Epithelial cell of prostate (primary cell): ENCODE data around the gene AGAP9.
A peak's percentile ranks its signal among the peaks of the same experiment; 100 is the strongest.
"Not testable (repeated sequence)": the region's sequence is repeated elsewhere in the genome, so short reads cannot be mapped to it uniquely, and the experiment has no call there.

Experiments used
- DNase-seq: peaks from one replicate; pipeline ENCODE4 v3.0.0-alpha.2; 2011; ENCODE audit warnings: low read depth, low spot score
- H3K27ac ChIP-seq: fragments of 450-650 bp; 2 replicates; pipeline ENCODE4 v1.5.1; 2017; ENCODE audit warnings: mild to moderate bottlenecking

Gene AGAP9

GRCh38 chr10:47523475-47523874 is at the start of gene AGAP9:
Gene AGAP9 (minus strand): TSS chr10:47523638. CDS start chr10:47523526, 112 bp downstream.
- H3K27ac ChIP-seq, DNase-seq: not testable (repeated sequence)

- not testable (repeated sequence) for DNase-seq
Observed at GRCh38 chr10:47571138-47571912, 47.9 kb upstream of the AGAP9 start.

GRCh38 chr10:47566757-47567156 is 43.3 kb upstream of the AGAP9 start:
- not testable (repeated sequence) for DNase-seq, H3K27ac ChIP-seq

More at GRCh38 chr10:47571138-47571912, 47.9 kb upstream of the AGAP9 start:
- not testable (repeated sequence) for H3K27ac ChIP-seq

GRCh38 chr10:47566108-47566699 is 42.8 kb upstream of the AGAP9 start:
- H3K27ac ChIP-seq, DNase-seq: not testable (repeated sequence)

GRCh38 chr10:47565517-47565920 is 42.1 kb upstream of the AGAP9 start:
- DNase-seq, H3K27ac ChIP-seq: not testable (repeated sequence)

- not testable (repeated sequence) for DNase-seq, H3K27ac ChIP-seq
Observed at GRCh38 chr10:47564953-47565352, 41.5 kb upstream of the AGAP9 start.

GRCh38 chr10:47564318-47564717 is 40.9 kb upstream of the AGAP9 start:
- DNase-seq, H3K27ac ChIP-seq: not testable (repeated sequence)

GRCh38 chr10:47560452-47560851 is 37.0 kb upstream of the AGAP9 start:
- not testable (repeated sequence) for DNase-seq, H3K27ac ChIP-seq

GRCh38 chr10:47559718-47560308 is 36.4 kb upstream of the AGAP9 start:
- peak overlapping the region; percentile 86 for H3K27ac ChIP-seq
- DNase-seq: not testable (repeated sequence)

GRCh38 chr10:47558109-47558508 is 34.7 kb upstream of the AGAP9 start:
- DNase-seq: not testable (repeated sequence)

GRCh38 chr10:47557616-47558015 is 34.2 kb upstream of the AGAP9 start:
- peak overlapping the region; percentile 86 for H3K27ac ChIP-seq
- not testable (repeated sequence) for DNase-seq

More at GRCh38 chr10:47558109-47558508, 34.7 kb upstream of the AGAP9 start:
- H3K27ac ChIP-seq: peak overlapping the region; percentile 86

- DNase-seq, H3K27ac ChIP-seq: not testable (repeated sequence)
Observed at GRCh38 chr10:47555334-47555733, 31.9 kb upstream of the AGAP9 start.

GRCh38 chr10:47554552-47554951 is 31.1 kb upstream of the AGAP9 start:
- not testable (repeated sequence) for H3K27ac ChIP-seq, DNase-seq

GRCh38 chr10:47553860-47554247 is 30.4 kb upstream of the AGAP9 start:
- peak overlapping the region; percentile 93 for H3K27ac ChIP-seq
- DNase-seq: not testable (repeated sequence)

- H3K27ac ChIP-seq: peak overlapping the region; percentile 93
- not testable (repeated sequence) for DNase-seq
Observed at GRCh38 chr10:47553214-47553859, 29.9 kb upstream of the AGAP9 start.

GRCh38 chr10:47552719-47553118 is 29.3 kb upstream of the AGAP9 start:
- peak overlapping the region; percentile 93 for H3K27ac ChIP-seq
- DNase-seq: not testable (repeated sequence)

GRCh38 chr10:47547286-47547685 is 23.8 kb upstream of the AGAP9 start:
- H3K27ac ChIP-seq, DNase-seq: not testable (repeated sequence)

GRCh38 chr10:47536430-47536829 is 13.0 kb upstream of the AGAP9 start:
- not testable (repeated sequence) for H3K27ac ChIP-seq, DNase-seq

- H3K27ac ChIP-seq, DNase-seq: not testable (repeated sequence)
Observed at GRCh38 chr10:47502313-47502712, 21.1 kb downstream of the AGAP9 start.

- DNase-seq, H3K27ac ChIP-seq: not testable (repeated sequence)
Observed at GRCh38 chr10:47494226-47494625, 29.2 kb downstream of the AGAP9 start.
